Spleen (tissue), 7 donors: ENCODE data around the gene SLIT3.

Experiments used
- POLR2A ChIP-seq, 3 donors: fragments of 450-650 bp; IDR thresholded peaks; one replicate each; pipeline ENCODE4 v1.5.1; 2017; ENCODE audit warnings: antibody characterized with exemption in 3 of 3, mild to moderate bottlenecking in 1 of 3
- POLR2AphosphoS5 ChIP-seq, 3 donors: sonication (generic); formaldehyde crosslinking; IDR thresholded peaks; one replicate each; pipeline ENCODE4 v1.5.1; 2017; ENCODE audit warnings: antibody characterized with exemption in 3 of 3
- TF ChIP-seq, protein P1 (sequence below), 11 experiments: fragments of 200-600 bp in 7 of 11; fragments of 450-650 bp in 4 of 11; sonication (generic) in 4 of 11; IDR thresholded peaks in 8 of 11; conservative IDR thresholded peaks in 3 of 11; 1 replicate in 7 of 11; 2 replicates in 4 of 11; pipeline versions ENCODE4 v1.4.0 to v1.8.0; 2016 to 2021; ENCODE audit warnings: antibody characterized with exemption in 11 of 11, inconsistent platforms in 4 of 11, mild to moderate bottlenecking in 1 of 11
- donor health status: DM: no; HTN: no; CAD: no; lungs with moderate emphysema.
- donor health status: DM: no; HTN: no; CAD: no.
- donor health status: DM: no; HTN: no; CAD: no.

DNA sequence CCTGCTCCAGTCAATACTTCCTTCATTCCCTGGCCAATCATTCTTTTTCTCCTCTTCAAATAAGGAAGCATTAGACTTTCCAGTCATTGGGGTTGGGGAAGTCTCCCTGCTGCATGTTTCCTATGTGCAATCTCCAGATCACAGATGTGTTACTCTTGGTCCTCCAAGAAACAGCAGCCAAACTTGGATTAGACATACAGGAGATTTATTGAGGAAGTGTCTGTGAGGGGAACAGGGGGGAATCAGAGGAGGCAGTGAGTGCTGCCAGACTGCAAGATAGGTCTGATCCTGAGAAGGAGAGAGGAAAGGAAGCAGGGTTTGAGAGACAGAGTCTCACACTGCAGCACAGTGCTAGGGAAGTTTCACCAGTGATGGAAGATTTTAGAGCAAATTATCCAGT, 40.6 kb upstream of the SLIT3 start:
- TF ChIP-seq POLR2AphosphoS5 (IDR thresholded peaks at IDR 0.05), result no peak
- TF ChIP-seq, protein P1, sequence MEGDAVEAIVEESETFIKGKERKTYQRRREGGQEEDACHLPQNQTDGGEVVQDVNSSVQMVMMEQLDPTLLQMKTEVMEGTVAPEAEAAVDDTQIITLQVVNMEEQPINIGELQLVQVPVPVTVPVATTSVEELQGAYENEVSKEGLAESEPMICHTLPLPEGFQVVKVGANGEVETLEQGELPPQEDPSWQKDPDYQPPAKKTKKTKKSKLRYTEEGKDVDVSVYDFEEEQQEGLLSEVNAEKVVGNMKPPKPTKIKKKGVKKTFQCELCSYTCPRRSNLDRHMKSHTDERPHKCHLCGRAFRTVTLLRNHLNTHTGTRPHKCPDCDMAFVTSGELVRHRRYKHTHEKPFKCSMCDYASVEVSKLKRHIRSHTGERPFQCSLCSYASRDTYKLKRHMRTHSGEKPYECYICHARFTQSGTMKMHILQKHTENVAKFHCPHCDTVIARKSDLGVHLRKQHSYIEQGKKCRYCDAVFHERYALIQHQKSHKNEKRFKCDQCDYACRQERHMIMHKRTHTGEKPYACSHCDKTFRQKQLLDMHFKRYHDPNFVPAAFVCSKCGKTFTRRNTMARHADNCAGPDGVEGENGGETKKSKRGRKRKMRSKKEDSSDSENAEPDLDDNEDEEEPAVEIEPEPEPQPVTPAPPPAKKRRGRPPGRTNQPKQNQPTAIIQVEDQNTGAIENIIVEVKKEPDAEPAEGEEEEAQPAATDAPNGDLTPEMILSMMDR (IDR thresholded peaks at IDR 0.05 in 8 of 11, conservative IDR thresholded peaks at IDR 0.05 in 3 of 11), result no peak
- no peak for TF ChIP-seq POLR2A (IDR thresholded peaks at IDR 0.05)
